ENCODE measurements around the gene GRAP2. TPM values are rescaled to one million over a fixed set of nuclear protein-coding genes. Genes with fewer than 3 reads are reported as not detected.
"Not testable (repeated sequence)": the region's sequence is repeated elsewhere in the genome, so short reads cannot be mapped to it uniquely, and the experiment has no call there.

The GRAP2 gene
- total RNA-seq, 4 donors from 2014 or later, result 0.27 to 7.2 (median 0.96) TPM

- Histone ChIP-seq H3K4me3 (replicated peaks in 1 of 3) (no peak overlapping the region), H3K27ac (no peak overlapping the region), H3K4me1 (peaks cover 46 to 58% of the 10 kb centered on the region in 2 donors), H3K9me3 (no peaks in the 10 kb centered on the region), H3K27me3 (no peaks in the 10 kb centered on the region), H3K36me3 (no peaks in the 10 kb centered on the region)
- no peak for DNase-seq
- intact Hi-C loops (cut with DNase I), result no loop called here
- TF ChIP-seq CTCF (IDR thresholded peaks at IDR 0.05) (no peak), POLR2A (IDR thresholded peaks at IDR 0.05) (no peak)
- WGBS, 2 donors, result 69 to 73% methylated on average over 8 of the region's 8 CpGs
Observed at GRCh38 chr22:39949964-39950737, 49.3 kb downstream of the GRAP2 start.

GRCh38 chr22:39951603-39952293 is 50.9 kb downstream of the GRAP2 start:
- H3K36me3 ChIP-seq; H3K27me3 ChIP-seq; H3K27ac ChIP-seq; DNase-seq; H3K4me3 ChIP-seq (replicated peaks in 1 of 3); H3K9me3 ChIP-seq; intact Hi-C loops (cut with DNase I): not testable (repeated sequence)
- H3K4me1 ChIP-seq, result peaks cover 34 to 47% of the 10 kb centered on the region in 2 donors
- WGBS, 2 donors, result 64 to 66% methylated on average over 11 of the region's 11 CpGs

- Histone ChIP-seq H3K4me1 (peaks cover 28 to 41% of the 10 kb centered on the region in 2 donors), H3K27me3 (no peaks in the 10 kb centered on the region), H3K27ac (peak overlapping the region in 1 of 3 donors; percentile 74), H3K4me3 (replicated peaks in 1 of 3) (no peak overlapping the region), H3K36me3 (no peaks in the 10 kb centered on the region), H3K9me3 (no peaks in the 10 kb centered on the region)
- intact Hi-C loops (cut with DNase I), result no loop called here
- no peak for TF ChIP-seq CTCF (IDR thresholded peaks at IDR 0.05)
- no peak for DNase-seq
- 94 to 95% methylated on average over 6 of the region's 6 CpGs for WGBS, 2 donors
Observed at GRCh38 chr22:39952347-39952746, 51.5 kb downstream of the GRAP2 start.

- no peak overlapping the region for H3K4me3 ChIP-seq (replicated peaks in 1 of 3)
- 92 to 93% methylated on average over 2 of the region's 2 CpGs for WGBS, 2 donors
- no peaks in the 10 kb centered on the region for H3K9me3 ChIP-seq
- H3K4me1 ChIP-seq, result peaks cover 24 to 35% of the 10 kb centered on the region in 2 donors
- no peak for DNase-seq
- intact Hi-C loops (cut with DNase I), result no loop called here
- TF ChIP-seq POLR2A (IDR thresholded peaks at IDR 0.05), result no peak
- TF ChIP-seq CTCF (IDR thresholded peaks at IDR 0.05), result no peak
- no peaks in the 10 kb centered on the region for H3K27me3 ChIP-seq
- no peaks in the 10 kb centered on the region for H3K36me3 ChIP-seq
- peak overlapping the region; percentile 64 to 80 (median 74) for H3K27ac ChIP-seq
Observed at GRCh38 chr22:39953101-39953500, 52.2 kb downstream of the GRAP2 start.

- Histone ChIP-seq H3K4me1 (peaks cover 18 to 29% of the 10 kb centered on the region in 2 donors), H3K4me3 (replicated peaks in 1 of 3) (no peak overlapping the region), H3K27ac (peak overlapping the region; percentile 64 to 80 (median 74)), H3K9me3 (no peaks in the 10 kb centered on the region), H3K27me3 (no peaks in the 10 kb centered on the region), H3K36me3 (no peaks in the 10 kb centered on the region)
- DNase-seq, result no peak
- TF ChIP-seq CTCF (IDR thresholded peaks at IDR 0.05) (no peak), POLR2A (IDR thresholded peaks at IDR 0.05) (no peak)
- WGBS, 2 donors, result 80 to 91% methylated on average over 4 of the region's 4 CpGs
- intact Hi-C loops (cut with DNase I), result no loop called here
Observed at GRCh38 chr22:39954584-39955055, 53.7 kb downstream of the GRAP2 start.
